Stimulated activated naive B cell treated with anti-CD40 and anti-IgM and Interleukin-4, amounts not matched to agents 10 μg/mL and 1 μg/mL and 100 μg/mL, for 72 hours (primary cell): ENCODE measurements around the gene PCDH7.

Experiments
- ATAC-seq, 2 donors: fragments of 150-1000 bp; cut with Tn5 transposase; replicated peaks; 2 replicates each; pipeline ENCODE4 v1.10.0; 2021; ENCODE audit warnings: moderate library complexity in 1 of 2
- DNase-seq: peaks from one replicate; pipeline ENCODE4 v3.0.0; 2021
- H3K27ac Mint-ChIP-seq: one replicate; pipeline ENCODE4 v1.8.0; 2022; ENCODE audit warnings: mild to moderate bottlenecking, mixed read lengths
- H3K27me3 Mint-ChIP-seq, 2 donors: one replicate each; pipeline ENCODE4 v1.8.0; 2022; ENCODE audit warnings: mixed read lengths in 2 of 2
- H3K36me3 Mint-ChIP-seq, 2 donors: one replicate each; pipeline ENCODE4 v1.8.0; 2022; ENCODE audit warnings: mixed read lengths in 2 of 2, mild to moderate bottlenecking in 1 of 2
- H3K4me1 Mint-ChIP-seq, 2 donors: one replicate each; pipeline ENCODE4 v1.8.0; 2022; ENCODE audit warnings: mixed read lengths in 2 of 2, mild to moderate bottlenecking in 1 of 2
- H3K4me3 Mint-ChIP-seq, 2 donors: one replicate each; pipeline ENCODE4 v1.8.0; 2022; ENCODE audit warnings: mild to moderate bottlenecking in 2 of 2, mixed read lengths in 2 of 2, moderate library complexity in 1 of 2
- H3K9me3 Mint-ChIP-seq, 2 donors: one replicate each; pipeline ENCODE4 v1.8.0; 2022; ENCODE audit warnings: mixed read lengths in 2 of 2, mild to moderate bottlenecking in 1 of 2

PCDH7 gene

DNA sequence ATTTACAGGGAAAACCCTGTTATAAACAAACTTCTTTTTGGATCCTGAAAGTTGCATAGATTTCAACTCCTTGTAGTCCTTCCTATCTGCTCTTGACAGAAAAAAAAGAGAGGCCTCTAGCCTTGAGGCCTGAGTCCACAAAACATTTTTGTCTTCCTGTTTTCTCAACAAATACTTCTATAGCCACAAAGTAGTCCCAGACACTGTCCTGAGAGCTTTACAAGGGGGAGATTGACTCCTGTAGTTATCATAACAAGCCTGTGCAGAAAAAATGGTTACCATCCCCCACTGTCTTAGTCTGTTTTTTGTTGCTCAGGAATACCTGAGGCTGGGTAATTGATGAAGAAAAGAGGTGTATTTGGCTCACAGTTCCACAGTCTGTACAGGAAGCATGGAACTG, 35.2 kb downstream of the PCDH7 start:
- ATAC-seq (no peak), DNase-seq (no peak)
- Mint-ChIP-seq H3K4me1 (no peaks in the 10 kb centered on the region), H3K36me3 (no peaks in the 10 kb centered on the region), H3K27me3 (no peaks in the 10 kb centered on the region), H3K4me3 (no peak overlapping the region), H3K9me3 (peaks cover 0 to 1% of the 10 kb centered on the region in 2 donors), H3K27ac (no peak overlapping the region)

DNA sequence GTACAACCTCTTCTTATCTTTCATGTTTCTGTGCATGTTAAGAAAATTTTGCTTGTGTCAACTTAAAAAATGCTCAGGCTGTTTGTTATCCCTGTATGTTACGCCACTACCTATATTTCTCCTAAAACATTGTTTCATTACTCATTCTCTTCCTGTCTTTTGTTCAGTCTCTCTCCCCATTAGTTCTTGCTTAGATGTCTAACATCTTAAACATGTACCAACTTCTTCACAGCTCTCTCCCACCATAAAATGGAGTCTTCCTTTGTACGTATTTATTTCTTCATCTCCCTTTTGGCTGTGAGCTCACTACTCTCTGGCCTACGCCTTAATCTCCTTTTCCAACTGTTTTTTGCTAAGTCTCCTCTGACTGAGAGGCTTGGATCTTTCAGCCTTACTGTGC, 36.4 kb downstream of the PCDH7 start:
- ATAC-seq (no peak), DNase-seq (no peak)
- Mint-ChIP-seq H3K4me3 (no peak overlapping the region), H3K9me3 (peaks cover 0 to 1% of the 10 kb centered on the region in 2 donors), H3K36me3 (no peaks in the 10 kb centered on the region), H3K4me1 (no peaks in the 10 kb centered on the region), H3K27me3 (no peaks in the 10 kb centered on the region), H3K27ac (no peak overlapping the region)

DNA sequence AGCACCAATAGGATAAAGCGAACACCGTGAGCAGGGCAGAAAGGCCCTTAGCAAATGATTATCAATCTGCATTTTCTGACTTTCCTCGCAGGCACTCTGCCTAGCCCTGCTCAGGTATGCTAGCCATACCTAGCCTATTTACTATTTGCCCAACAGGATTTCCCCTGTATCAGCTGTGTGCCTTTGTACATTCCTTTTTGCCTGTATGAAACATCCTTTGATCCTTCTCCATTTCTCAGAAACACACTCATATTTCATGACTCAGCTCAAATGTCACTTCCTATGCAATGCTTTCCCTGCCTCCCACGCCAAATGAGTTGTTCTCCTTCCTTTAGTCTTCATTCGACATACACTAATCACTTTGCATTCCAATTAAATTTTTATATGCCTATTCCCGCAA, 37.2 kb downstream of the PCDH7 start:
- DNase-seq (no peak), ATAC-seq (no peak)
- H3K9me3 Mint-ChIP-seq: peaks cover 0 to 1% of the 10 kb centered on the region in 2 donors
- no peaks in the 10 kb centered on the region for H3K4me1 Mint-ChIP-seq
- H3K27me3 Mint-ChIP-seq: no peaks in the 10 kb centered on the region
- no peak overlapping the region for H3K27ac Mint-ChIP-seq
- no peaks in the 10 kb centered on the region for H3K36me3 Mint-ChIP-seq
- H3K4me3 Mint-ChIP-seq: no peak overlapping the region

DNA sequence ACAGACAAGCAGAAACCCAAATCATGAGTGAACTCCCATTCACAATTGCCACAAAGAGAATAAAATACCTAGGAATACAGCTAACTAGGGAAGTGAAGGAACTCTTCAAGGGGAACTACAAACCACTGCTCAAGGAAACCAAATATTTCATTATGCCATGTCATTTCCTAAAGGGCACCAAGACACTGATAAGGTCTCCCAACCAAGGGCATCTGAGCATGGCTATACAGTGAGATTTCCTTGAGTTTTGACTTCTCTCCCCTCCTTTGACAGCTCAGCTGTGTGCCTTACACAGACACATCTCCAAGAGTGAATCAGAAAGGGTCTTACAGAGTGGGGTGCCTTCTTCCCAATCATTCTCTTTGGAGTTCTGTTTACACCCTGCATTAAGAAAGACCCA, 40.4 kb downstream of the PCDH7 start:
- H3K27me3 Mint-ChIP-seq: no peaks in the 10 kb centered on the region
- H3K4me1 Mint-ChIP-seq: no peaks in the 10 kb centered on the region
- H3K4me3 Mint-ChIP-seq: no peak overlapping the region
- peaks cover 0 to 1% of the 10 kb centered on the region in 2 donors for H3K9me3 Mint-ChIP-seq
- no peak for DNase-seq
- no peak overlapping the region for H3K27ac Mint-ChIP-seq
- H3K36me3 Mint-ChIP-seq: no peaks in the 10 kb centered on the region
- ATAC-seq: no peak

DNA sequence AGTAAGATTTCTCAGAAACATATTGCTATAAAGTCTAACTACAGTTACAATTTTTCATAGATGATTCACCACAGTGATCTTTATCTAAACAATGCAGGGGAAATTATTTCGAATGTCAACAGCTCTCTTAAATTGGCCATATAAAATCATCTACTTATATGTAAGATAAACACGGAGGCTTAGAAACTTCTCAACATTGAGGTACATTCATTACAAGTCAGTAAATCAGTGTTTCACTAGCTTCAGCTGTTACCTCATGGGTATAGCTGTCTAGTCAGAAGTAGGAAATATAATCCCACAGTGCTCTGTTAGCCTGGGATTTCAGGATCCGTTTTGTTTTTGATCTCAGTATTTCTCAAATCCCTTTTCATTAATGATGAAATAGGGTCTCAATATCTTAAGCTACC, 43.2 kb downstream of the PCDH7 start:
- Mint-ChIP-seq H3K27ac (no peak overlapping the region), H3K27me3 (no peaks in the 10 kb centered on the region), H3K9me3 (no peaks in the 10 kb centered on the region), H3K4me3 (no peak overlapping the region), H3K36me3 (no peaks in the 10 kb centered on the region), H3K4me1 (no peaks in the 10 kb centered on the region)
- DNase-seq (no peak), ATAC-seq (no peak)

DNA sequence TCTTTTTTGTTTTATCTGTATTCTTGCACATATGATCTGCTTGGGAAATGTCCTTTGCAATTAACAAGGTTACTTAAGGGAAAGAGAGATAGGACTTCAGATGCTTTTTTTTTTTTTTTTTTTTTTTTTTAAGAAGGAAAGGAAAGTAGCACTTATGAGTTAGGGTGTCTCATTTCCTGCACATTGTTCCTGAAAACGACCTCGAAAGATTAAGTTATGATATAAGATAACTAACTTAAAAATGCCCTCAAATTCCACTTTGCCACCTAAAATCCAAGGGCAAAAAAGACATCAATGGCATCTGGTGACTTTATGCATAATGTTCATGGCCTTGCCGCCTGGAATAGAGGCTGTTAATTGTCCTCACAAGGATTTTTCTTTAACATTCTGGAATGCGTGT, 44.9 kb downstream of the PCDH7 start:
- no peak for ATAC-seq
- H3K36me3 Mint-ChIP-seq: no peaks in the 10 kb centered on the region
- H3K27ac Mint-ChIP-seq: no peak overlapping the region
- H3K4me3 Mint-ChIP-seq: no peak overlapping the region
- no peaks in the 10 kb centered on the region for H3K4me1 Mint-ChIP-seq
- DNase-seq: no peak
- H3K9me3 Mint-ChIP-seq: no peaks in the 10 kb centered on the region
- H3K27me3 Mint-ChIP-seq: no peaks in the 10 kb centered on the region

DNA sequence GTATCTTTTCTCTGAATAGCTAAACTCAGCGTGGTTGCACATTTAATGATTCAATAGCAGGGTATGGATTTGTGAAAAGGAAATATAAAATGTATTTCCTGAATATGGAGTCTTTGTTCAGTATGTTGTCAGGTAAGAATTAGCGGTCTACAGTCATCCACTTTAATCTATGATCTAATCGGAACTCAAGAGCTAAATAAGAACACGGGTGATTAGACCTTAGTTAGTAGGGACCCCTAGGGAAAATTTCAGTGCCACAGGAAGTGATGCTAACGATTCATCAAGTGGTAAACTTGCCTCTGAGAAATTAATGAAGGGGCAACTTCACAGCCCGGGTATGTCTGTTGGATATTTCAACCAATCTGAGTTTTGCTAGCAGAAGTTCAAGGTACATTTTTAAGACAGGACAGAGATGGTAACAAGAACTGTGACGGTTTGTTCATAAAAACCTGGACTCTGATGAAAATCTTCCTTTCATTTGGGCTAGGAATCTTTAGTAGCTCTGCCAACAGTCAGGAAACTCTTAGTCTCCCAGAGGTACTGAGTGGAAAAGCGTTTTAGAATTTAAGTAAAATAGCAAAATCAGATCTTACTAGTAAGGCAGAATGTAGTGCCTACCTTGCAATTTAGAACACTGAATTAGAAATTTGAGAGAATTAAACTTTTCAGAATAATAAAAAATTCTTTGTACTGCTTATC, 47.1 kb downstream of the PCDH7 start:
- peaks cover 0 to under 1% of the 10 kb centered on the region in 2 donors for H3K9me3 Mint-ChIP-seq
- no peak overlapping the region for H3K27ac Mint-ChIP-seq
- ATAC-seq (no peak), DNase-seq (no peak)
- H3K36me3 Mint-ChIP-seq: no peaks in the 10 kb centered on the region
- H3K27me3 Mint-ChIP-seq: no peaks in the 10 kb centered on the region
- H3K4me3 Mint-ChIP-seq: no peak overlapping the region
- no peaks in the 10 kb centered on the region for H3K4me1 Mint-ChIP-seq

DNA sequence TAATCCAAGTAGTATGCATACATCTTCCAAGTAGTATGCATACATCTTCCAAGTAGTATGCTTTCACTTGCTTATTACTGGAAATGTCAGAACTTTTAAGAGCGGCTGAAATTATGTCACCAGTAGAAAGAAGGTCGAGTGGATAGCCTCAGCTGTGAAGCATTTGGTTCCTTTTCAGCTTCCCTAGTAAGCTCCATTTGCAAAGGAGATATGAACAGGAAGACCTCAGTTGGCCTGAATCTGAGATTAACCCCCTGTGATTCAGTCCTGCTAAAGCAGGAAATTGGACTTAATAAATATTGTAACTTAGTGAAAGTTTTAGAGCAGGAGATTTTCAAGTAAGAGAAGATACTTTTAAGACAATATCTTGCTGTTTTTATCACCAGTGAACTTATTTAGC, 48.1 kb downstream of the PCDH7 start:
- H3K9me3 Mint-ChIP-seq: peaks cover 0 to 2% of the 10 kb centered on the region in 2 donors
- no peak overlapping the region for H3K27ac Mint-ChIP-seq
- no peak overlapping the region for H3K4me3 Mint-ChIP-seq
- H3K4me1 Mint-ChIP-seq: no peaks in the 10 kb centered on the region
- DNase-seq: no peak
- no peaks in the 10 kb centered on the region for H3K27me3 Mint-ChIP-seq
- no peaks in the 10 kb centered on the region for H3K36me3 Mint-ChIP-seq
- no peak for ATAC-seq

DNA sequence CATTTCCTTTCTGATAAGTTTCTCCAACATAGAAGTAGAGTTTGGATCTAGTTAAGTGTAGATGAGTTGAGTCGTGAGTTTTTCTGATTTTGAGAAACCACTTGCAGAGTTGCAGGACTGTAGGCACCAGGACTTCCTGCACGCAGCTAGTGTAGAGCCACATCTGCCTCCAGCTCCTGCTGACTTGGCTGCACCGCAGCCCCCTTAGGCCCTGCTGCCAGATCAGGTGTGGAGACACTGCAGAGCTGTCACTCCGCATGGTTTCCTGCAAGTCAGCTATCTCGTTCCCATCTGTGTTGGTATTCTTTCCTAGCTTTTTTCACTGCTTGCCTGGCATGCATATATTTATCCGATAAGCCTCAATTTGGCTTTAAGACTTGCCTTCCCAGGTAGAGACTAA, 48.9 kb downstream of the PCDH7 start:
- DNase-seq (no peak), ATAC-seq (no peak)
- H3K4me1 Mint-ChIP-seq: no peaks in the 10 kb centered on the region
- H3K9me3 Mint-ChIP-seq: peaks cover 0 to 2% of the 10 kb centered on the region in 2 donors
- H3K4me3 Mint-ChIP-seq: no peak overlapping the region
- H3K36me3 Mint-ChIP-seq: no peaks in the 10 kb centered on the region
- H3K27ac Mint-ChIP-seq: no peak overlapping the region
- no peaks in the 10 kb centered on the region for H3K27me3 Mint-ChIP-seq

DNA sequence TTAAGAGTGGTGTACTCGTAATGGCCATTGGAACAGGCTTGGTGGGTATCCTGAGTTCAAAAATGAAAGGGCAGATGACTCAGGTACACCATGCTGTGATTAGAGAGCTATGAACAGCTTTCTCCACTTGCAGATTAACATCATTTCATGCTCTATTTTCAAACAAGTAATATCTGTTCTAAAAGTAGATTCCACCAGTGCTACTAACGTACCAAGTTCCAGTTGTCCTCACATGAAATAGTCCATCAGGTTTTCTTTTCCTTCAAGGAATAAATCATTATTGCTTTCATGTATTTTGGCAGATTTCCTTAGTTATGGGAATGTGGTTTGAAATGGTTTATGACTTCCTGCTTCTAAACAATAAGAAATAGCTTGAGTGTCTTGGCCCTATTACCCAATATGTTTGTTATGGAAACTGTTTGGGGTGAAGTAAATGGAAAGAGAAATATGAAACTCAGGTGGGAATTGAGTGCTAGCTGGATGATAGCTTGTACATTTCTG, 49.9 kb downstream of the PCDH7 start:
- H3K27ac Mint-ChIP-seq: no peak overlapping the region
- ATAC-seq (no peak), DNase-seq (no peak)
- peaks cover 0 to 2% of the 10 kb centered on the region in 2 donors for H3K9me3 Mint-ChIP-seq
- no peak overlapping the region for H3K4me3 Mint-ChIP-seq
- H3K36me3 Mint-ChIP-seq: no peaks in the 10 kb centered on the region
- H3K27me3 Mint-ChIP-seq: no peaks in the 10 kb centered on the region
- no peaks in the 10 kb centered on the region for H3K4me1 Mint-ChIP-seq

DNA sequence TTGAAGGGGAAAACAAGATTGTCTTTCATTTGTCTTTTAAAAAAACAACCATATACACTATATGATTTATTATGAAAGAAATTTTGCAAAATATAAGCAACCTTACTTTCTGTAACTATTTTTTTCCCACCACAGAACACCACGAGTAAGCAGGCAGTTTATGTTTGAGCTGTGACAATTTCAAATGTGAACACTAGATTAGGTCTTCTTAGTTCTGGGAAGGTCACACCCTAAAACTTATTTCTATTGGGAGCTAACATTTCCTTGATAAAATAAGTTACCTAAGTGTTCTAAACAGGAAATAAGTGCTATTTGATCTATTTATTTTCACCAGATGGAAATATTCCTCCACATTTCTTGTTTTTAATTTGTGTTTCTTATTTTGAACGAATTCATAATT, 50.6 kb downstream of the PCDH7 start:
- H3K36me3 Mint-ChIP-seq: no peaks in the 10 kb centered on the region

DNA sequence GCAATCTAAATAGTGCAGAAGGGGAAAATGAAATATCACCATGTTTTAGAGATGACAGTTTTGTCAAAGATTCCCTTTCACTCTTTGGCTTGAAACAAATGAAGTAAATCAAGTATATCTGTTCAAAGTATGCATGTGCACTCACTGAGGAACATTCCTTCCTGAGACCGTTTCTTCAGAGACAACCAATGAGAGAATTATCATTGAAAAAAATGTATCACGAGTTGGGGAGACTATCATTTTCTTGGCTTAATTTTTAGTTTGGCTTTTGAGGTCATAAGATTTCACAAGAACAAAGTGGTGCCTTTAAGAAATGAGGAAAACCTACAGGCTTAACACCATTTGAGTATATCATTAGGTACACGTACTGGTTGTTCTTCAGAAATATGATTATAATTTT, 56.3 kb downstream of the PCDH7 start:
- Mint-ChIP-seq H3K36me3 (no peaks in the 10 kb centered on the region), H3K4me3 (no peak overlapping the region), H3K4me1 (no peaks in the 10 kb centered on the region), H3K27ac (no peak overlapping the region), H3K27me3 (no peaks in the 10 kb centered on the region), H3K9me3 (peaks cover 0 to 2% of the 10 kb centered on the region in 2 donors)
- no peak for ATAC-seq
- no peak for DNase-seq

More for the DNA sequence above, 50.6 kb downstream of the PCDH7 start:
- Mint-ChIP-seq H3K27me3 (no peaks in the 10 kb centered on the region), H3K27ac (no peak overlapping the region), H3K4me3 (no peak overlapping the region), H3K4me1 (no peaks in the 10 kb centered on the region), H3K9me3 (peaks cover 0 to 2% of the 10 kb centered on the region in 2 donors)
- ATAC-seq: no peak
- no peak for DNase-seq

DNA sequence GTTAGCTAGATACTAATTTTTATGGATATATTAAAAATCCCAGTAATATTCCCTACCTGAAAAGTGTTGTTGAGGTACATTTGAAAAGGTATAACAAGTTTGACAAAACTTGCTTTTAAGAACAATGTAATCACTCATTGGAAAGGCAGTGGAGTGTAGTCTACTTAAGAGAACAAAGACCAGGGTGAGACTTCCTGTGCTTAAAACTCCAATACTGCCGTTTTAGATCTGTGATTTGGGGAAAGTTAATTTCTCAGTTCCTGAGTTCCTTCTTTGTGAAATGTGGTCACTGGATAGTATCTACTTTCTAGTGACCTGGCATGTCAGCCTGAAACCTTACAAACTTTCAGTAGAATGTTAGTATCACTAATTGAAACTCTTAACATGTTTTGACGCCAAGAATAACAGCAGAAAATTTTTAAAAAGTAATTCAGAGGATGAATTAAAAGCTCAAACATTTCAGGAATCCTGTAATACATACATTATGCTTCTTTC, 56.8 kb downstream of the PCDH7 start:
- no peak for ATAC-seq
- Mint-ChIP-seq H3K4me1 (no peaks in the 10 kb centered on the region), H3K27ac (no peak overlapping the region), H3K36me3 (no peaks in the 10 kb centered on the region), H3K27me3 (no peaks in the 10 kb centered on the region), H3K9me3 (peaks cover 0 to 2% of the 10 kb centered on the region in 2 donors), H3K4me3 (no peak overlapping the region)
- no peak for DNase-seq
